HepG2 (cell line): ENCODE data around the gene DPPA4. TPM values are rescaled to one million over a fixed set of nuclear protein-coding genes. Genes with fewer than 3 reads are reported as not detected.

Source experiments
- ATAC-seq: fragments of 200-7000 bp; cut with Tn5 transposase; 3 replicates; pipeline ENCODE4 v1.9.1; 2020; ENCODE audit warnings: mild to moderate bottlenecking, moderate library complexity
- Bru-seq: library from RNA; stranded (reverse); fragments of 400-500 nt; gene quantifications from one replicate; lab custom pipeline; 2021; lab: Mats Ljungman, UMichigan
- BruChase-seq, 2 experiments: library from RNA; stranded (reverse); fragments of 400-500 nt; gene quantifications; one replicate each; lab custom pipeline; 2021; lab: Mats Ljungman, UMichigan
- BruUV-seq: library from RNA; stranded (reverse); fragments of 400-500 nt; replicated peaks from 2 replicates; lab custom pipeline; 2021; lab: Mats Ljungman, UMichigan
- CTCF ChIA-PET: fragments of 300-600 bp; formaldehyde crosslinking; extraction: SDS; loops from one replicate; lab custom pipeline; 2021; ENCODE audit warnings: low total read pairs, inconsistent platforms, low intra/inter-chr PET ratio; lab: Yijun Ruan, JAX
- POLR2A ChIA-PET: fragments of 350-600 bp; sonication (Branson Sonifier 250); formaldehyde crosslinking; loops from one replicate; lab custom pipeline; 2020; ENCODE audit warnings: antibody characterized with exemption, inconsistent platforms; lab: Yijun Ruan, JAX
- DNase-seq: peaks from one replicate; pipeline ENCODE4 v3.0.0-alpha.2; 2015; ENCODE audit warnings: low spot score
- FAIRE-seq: peaks from 3 replicates; lab custom pipeline; 2011; peaks lifted over from hg19 to GRCh38; lab: Jason Lieb, UNC
- H2AFZ ChIP-seq: one replicate; pipeline ENCODE4 v1.6.1; 2011; ENCODE audit warnings: low read length, inconsistent platforms
- H3K27ac ChIP-seq: fragments of 300-600 bp; 3 replicates; pipeline ENCODE4 v1.8.0; 2011; ENCODE audit warnings: mixed run types, mild to moderate bottlenecking, mixed read lengths, low read length, inconsistent platforms; ENCODE audit not compliant: insufficient read depth; ENCODE audit errors: extremely low read length
- H3K27me3 ChIP-seq, 2 experiments: fragments of 200-600 bp in 1 of 2; 2 replicates in 1 of 2; 3 replicates in 1 of 2; pipeline versions ENCODE4 v1.6.0 to v1.8.0; 2011; ENCODE audit warnings: low read length in 2 of 2, mild to moderate bottlenecking in 2 of 2, moderate library complexity in 2 of 2, inconsistent platforms in 1 of 2; ENCODE audit not compliant: insufficient read depth in 2 of 2, control insufficient read depth in 1 of 2
- H3K36me3 ChIP-seq, 2 experiments: fragments of 200-600 bp in 1 of 2; replicated peaks in 1 of 2; 2 replicates in 1 of 2; 3 replicates in 1 of 2; pipeline versions ENCODE4 v1.5.1 to v1.8.0; 2011; ENCODE audit warnings: low read length in 2 of 2, inconsistent platforms in 1 of 2; ENCODE audit not compliant: insufficient read depth in 2 of 2, control insufficient read depth in 1 of 2
- H3K4me1 ChIP-seq: 2 replicates; pipeline ENCODE4 v1.5.1; 2012; ENCODE audit warnings: low read length, inconsistent platforms; ENCODE audit not compliant: insufficient read depth
- H3K4me2 ChIP-seq: 2 replicates; pipeline ENCODE4 v1.6.0; 2011; ENCODE audit warnings: low read depth, low read length, inconsistent platforms
- H3K4me3 ChIP-seq, 3 experiments: fragments of 200-600 bp in 1 of 3; sonication (generic), shearing (Covaris generic) in 1 of 3; replicated peaks in 1 of 3; 2 replicates each; pipeline ENCODE4 v1.5.1; 2011 to 2016; ENCODE audit warnings: low read length in 3 of 3, inconsistent platforms in 2 of 3, low read depth in 2 of 3, mild to moderate bottlenecking in 2 of 3, control low read depth in 1 of 3, mixed read lengths in 1 of 3; ENCODE audit not compliant: insufficient read depth in 1 of 3
- H3K79me2 ChIP-seq: one replicate; pipeline ENCODE4 v1.6.1; 2011; ENCODE audit warnings: low read length, inconsistent platforms; ENCODE audit not compliant: insufficient read depth
- H3K9ac ChIP-seq: 2 replicates; pipeline ENCODE4 v1.6.0; 2011; ENCODE audit warnings: mild to moderate bottlenecking, low read depth, low read length, inconsistent platforms; ENCODE audit not compliant: insufficient read depth
- H3K9me3 ChIP-seq: 2 replicates; pipeline ENCODE4 v1.5.1; 2012; ENCODE audit warnings: mild to moderate bottlenecking, low read length
- H4K20me1 ChIP-seq: 2 replicates; pipeline ENCODE4 v1.6.0; 2011; ENCODE audit warnings: inconsistent platforms, mild to moderate bottlenecking, low read length, moderate library complexity; ENCODE audit not compliant: insufficient read depth
- CCDC6 ChIP-seq: sonication (generic); formaldehyde crosslinking; IDR thresholded peaks from 2 replicates; pipeline ENCODE4 v1.8.1; 2022; ENCODE audit warnings: mild to moderate bottlenecking, missing genetic modification reagents, moderate library complexity
- FOXM1 ChIP-seq: sonication (generic); formaldehyde crosslinking; IDR thresholded peaks from 2 replicates; pipeline ENCODE4 v1.5.0; 2020; ENCODE audit warnings: missing genetic modification reagents
- HHEX ChIP-seq: IDR thresholded peaks from 2 replicates; pipeline ENCODE4 v1.6.1; 2016; ENCODE audit warnings: control low read depth
- IKZF1 ChIP-seq: fragments of 450-650 bp; IDR thresholded peaks from 2 replicates; pipeline ENCODE4 v1.7.1; 2016
- LBX2 ChIP-seq: sonication (generic); formaldehyde crosslinking; IDR thresholded peaks from 2 replicates; pipeline ENCODE4 v1.5.0; 2020; ENCODE audit warnings: missing genetic modification reagents, mild to moderate bottlenecking, borderline replicate concordance
- SIX1 ChIP-seq: sonication (generic); formaldehyde crosslinking; IDR thresholded peaks from 2 replicates; pipeline ENCODE4 v1.4.0; 2020; ENCODE audit warnings: missing genetic modification reagents, borderline replicate concordance
- ZBTB7B ChIP-seq: sonication (generic); formaldehyde crosslinking; IDR thresholded peaks from 2 replicates; pipeline ENCODE4 v1.4.0; 2020; ENCODE audit warnings: missing genetic modification reagents
- WGBS: methylation state at CpG from one replicate; pipeline ENCODE4 v1.1.6; 2017; ENCODE audit warnings: low lambda C conversion rate; 5-methylcytosine and 5-hydroxymethylcytosine counted together
- in situ Hi-C: cut with HindIII; loops from 2 replicates; pipeline ENCODE4 v1.10.0; 2017; ENCODE audit warnings: low pct_unique_long_range_greater_than_20kb; ENCODE audit not compliant: extremely low pct_ligation_motif_present
- intact Hi-C: fragments of 100-400 bp; cut with micrococcal nuclease; formaldehyde crosslinking; loops from one replicate; pipeline ENCODE4 v1.10.0; 2022; ENCODE audit not compliant: unreplicated experiment
- long read RNA-seq, 2 experiments: library from RNA in 1 of 2; library from polyadenylated mRNA in 1 of 2; stranded (forward) in 1 of 2; unstranded in 1 of 2; transcript quantifications; one replicate each; pipeline ENCODE4 v2.0.0, GENCODE V29; 2019 to 2022
- polyA minus RNA-seq, 3 experiments: library from RNA; depleted of rRNA, polyadenylated mRNA; stranded (reverse); fragments of >200 nt; gene quantifications; 2 replicates each; pipeline ENCODE4 v1.2.3, GENCODE V29; 2011; ENCODE audit warnings: low replicate concordance in 1 of 3
- polyA plus RNA-seq, 8 experiments: library from polyadenylated mRNA; depleted of rRNA in 3 of 8; stranded (reverse) in 7 of 8; unstranded in 1 of 8; fragments of >200 nt; fragmentation: Illumina TruSeq in 4 of 8; extraction: Trizol in 4 of 8; gene quantifications; 2 replicates each; pipeline versions ENCODE4 v1.2.1 to v1.2.3, GENCODE V29; 2011 to 2016; ENCODE audit warnings: low read depth in 4 of 8, missing spikeins in 1 of 8, mixed read lengths in 1 of 8; ENCODE audit not compliant: insufficient read depth in 1 of 8
- total RNA-seq, 5 experiments: library from RNA; depleted of rRNA; stranded (reverse); fragments of >200 nt; fragmentation: Illumina TruSeq; extraction: Trizol; gene quantifications; 2 replicates each; pipeline ENCODE4 v1.2.3, GENCODE V29; 2016; ENCODE audit warnings: low read depth in 1 of 5

DPPA4 gene, protein sequence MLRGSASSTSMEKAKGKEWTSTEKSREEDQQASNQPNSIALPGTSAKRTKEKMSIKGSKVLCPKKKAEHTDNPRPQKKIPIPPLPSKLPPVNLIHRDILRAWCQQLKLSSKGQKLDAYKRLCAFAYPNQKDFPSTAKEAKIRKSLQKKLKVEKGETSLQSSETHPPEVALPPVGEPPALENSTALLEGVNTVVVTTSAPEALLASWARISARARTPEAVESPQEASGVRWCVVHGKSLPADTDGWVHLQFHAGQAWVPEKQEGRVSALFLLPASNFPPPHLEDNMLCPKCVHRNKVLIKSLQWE
- total RNA-seq (2016; rRNA removed; fragmentation: Illumina TruSeq; extraction: Trizol), result not detected in 2 replicates
- not detected in 2 replicates for total RNA-seq (2016; cell fraction: cytosol; rRNA removed; fragmentation: Illumina TruSeq; extraction: Trizol; ENCODE audit: low read depth)
- not detected in 2 replicates for total RNA-seq (2016; cell fraction: insoluble cytoplasmic fraction; rRNA removed; fragmentation: Illumina TruSeq; extraction: Trizol)
- not detected in 2 replicates for total RNA-seq (2016; cell fraction: membrane; rRNA removed; fragmentation: Illumina TruSeq; extraction: Trizol)
- total RNA-seq (2016; cell fraction: nucleus; rRNA removed; fragmentation: Illumina TruSeq; extraction: Trizol), result not detected in 2 replicates
- not detected in 2 replicates for polyA plus RNA-seq (2011; rRNA removed)
- not detected in 2 replicates for polyA plus RNA-seq (2011; cell fraction: cytosol; rRNA removed)
- polyA plus RNA-seq (2011; cell fraction: nucleus; rRNA removed), result 0.07 TPM in 1 of 2 replicates, not detected in the other
- not detected in 2 replicates for polyA plus RNA-seq (2012)
- polyA plus RNA-seq (2016; cell fraction: cytosol; fragmentation: Illumina TruSeq; extraction: Trizol; ENCODE audit: low read depth), result not detected in 2 replicates
- polyA plus RNA-seq (2016; cell fraction: insoluble cytoplasmic fraction; fragmentation: Illumina TruSeq; extraction: Trizol; ENCODE audit: low read depth), result not detected in 2 replicates
- not detected in 2 replicates for polyA plus RNA-seq (2016; cell fraction: membrane; fragmentation: Illumina TruSeq; extraction: Trizol; ENCODE audit: low read depth)
- polyA plus RNA-seq (2016; cell fraction: nucleus; fragmentation: Illumina TruSeq; extraction: Trizol; ENCODE audit: insufficient read depth, low read depth), result not detected in 2 replicates
- not detected in 2 replicates for polyA minus RNA-seq (2011; rRNA and poly(A)+ RNA removed; ENCODE audit: low replicate concordance)
- not detected in 2 replicates for polyA minus RNA-seq (2011; cell fraction: cytosol; rRNA and poly(A)+ RNA removed)
- not detected in 2 replicates for polyA minus RNA-seq (2011; cell fraction: nucleus; rRNA and poly(A)+ RNA removed)
- not detected for Bru-seq, nascent RNA
- BruChase-seq, experiment 1, labeled RNA remaining after a 6-hour chase, result not detected
- BruChase-seq, experiment 2, labeled RNA remaining after a 2-hour chase, result not detected
- long read RNA-seq, experiment 1, result 0 reads
- long read RNA-seq, experiment 2, result 0 reads

- Histone ChIP-seq H3K4me2 (no peak within 1 kb of the TSS), H2AFZ (no peak within 1 kb of the TSS), H3K36me3 (no peaks in the 10 kb centered on the region), H3K4me1 (0 out of 2 replicates have a peak, but pooled peaks cover 8% of the 10 kb centered on the region), H3K4me3 (no peak within 1 kb of the TSS), H3K79me2 (no peaks in the 10 kb centered on the region), H3K27ac (no peak within 1 kb of the TSS), H3K9me3 (no peaks in the 10 kb centered on the region), H3K27me3 (no peaks in the 10 kb centered on the region)
- DNase-seq (no peak), FAIRE-seq (no peak), ATAC-seq (no peak)
- intact Hi-C loops (no loop called here), in situ Hi-C loops (no loop called here)
- 91% methylated on average over 5 of the region's 5 CpGs for WGBS
- TF ChIP-seq HHEX (CRISPR knock-in tag) (no peak), ZBTB7B (CRISPR knock-in tag) (no peak), IKZF1 (no peak), LBX2 (CRISPR knock-in tag) (no peak), FOXM1 (CRISPR knock-in tag) (no peak), CCDC6 (CRISPR knock-in tag) (no peak), SIX1 (no peak)
- TF ChIP-seq, all 625 proteins: peak for 0
- ChIA-PET POLR2A (no interaction called here), CTCF (no interaction called here)
- Histone ChIP-seq H3K9ac (no peak within 1 kb of the TSS), H4K20me1 (no peaks in the 10 kb centered on the region)
- no TSS peak for BruUV-seq
Observed at GRCh38 chr3:109337393-109337792, at the start of gene DPPA4. Gene DPPA4, minus strand, starts transcription at chr3:109337546. Its CDS starts 29 bp downstream, at chr3:109337517.
